ENCODE results near the gene NIN.
"Not testable (repeated sequence)": the region's sequence is repeated elsewhere in the genome, so short reads cannot be mapped to it uniquely, and the experiment has no call there.

The NIN gene

DNA sequence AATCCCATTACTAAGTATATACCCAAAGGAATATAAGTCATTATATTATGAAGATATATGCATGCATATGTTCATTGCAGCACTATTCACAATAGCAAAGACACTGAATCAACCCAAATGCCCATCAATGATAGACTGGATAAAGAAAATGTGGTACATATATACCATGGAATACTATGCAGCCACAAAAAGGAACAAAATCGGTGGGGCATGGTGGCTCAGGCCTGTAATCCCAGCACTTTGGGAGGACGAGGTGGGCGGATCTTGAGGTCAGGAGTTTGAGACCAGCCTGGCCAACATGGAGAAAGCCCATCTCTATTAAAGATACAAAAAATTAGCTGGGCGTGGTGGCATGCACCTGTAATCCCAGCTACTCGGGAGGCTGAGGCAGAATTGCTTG lies 15.4 kb downstream of the NIN start:
- DNase-seq = not testable (repeated sequence)

DNA sequence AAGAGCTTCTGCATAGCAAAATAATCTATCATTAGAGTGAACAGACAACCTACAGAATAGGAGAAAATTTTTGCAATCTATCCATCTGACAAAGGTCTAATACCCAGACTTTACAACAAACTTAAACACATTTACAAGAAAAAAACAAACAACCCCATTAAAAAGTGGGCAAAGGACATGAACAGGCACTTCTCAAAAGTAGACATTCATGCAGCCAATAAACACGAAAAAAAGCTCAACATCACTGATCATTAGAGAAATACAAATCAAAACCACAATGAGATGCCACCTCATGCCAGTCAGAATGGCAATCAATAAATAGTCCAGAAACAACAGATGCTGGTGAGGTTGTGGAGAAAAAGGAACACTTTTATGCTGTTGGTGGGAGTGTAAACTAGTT lies 15.9 kb downstream of the NIN start:
- not testable (repeated sequence) for DNase-seq

DNA sequence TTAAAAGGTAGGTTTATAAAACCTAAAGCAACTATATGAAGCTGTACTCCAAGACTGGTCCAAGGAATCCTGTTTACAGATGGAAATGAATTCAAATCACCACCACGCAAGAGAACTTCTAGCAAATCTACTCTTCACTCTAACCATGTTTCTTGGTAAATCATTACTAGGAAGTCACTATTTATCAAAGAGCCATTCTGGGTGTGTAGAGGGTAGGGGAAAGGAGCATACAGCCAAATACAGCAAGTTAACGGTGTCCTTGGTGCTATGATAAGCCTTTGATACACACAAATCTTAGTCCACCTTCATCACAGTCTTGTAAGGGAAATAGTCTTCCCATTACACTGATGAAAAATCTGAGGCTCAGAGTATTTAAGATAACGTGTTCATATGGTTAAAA lies 16.8 kb downstream of the NIN start:
- DNase-seq = no peak

DNA sequence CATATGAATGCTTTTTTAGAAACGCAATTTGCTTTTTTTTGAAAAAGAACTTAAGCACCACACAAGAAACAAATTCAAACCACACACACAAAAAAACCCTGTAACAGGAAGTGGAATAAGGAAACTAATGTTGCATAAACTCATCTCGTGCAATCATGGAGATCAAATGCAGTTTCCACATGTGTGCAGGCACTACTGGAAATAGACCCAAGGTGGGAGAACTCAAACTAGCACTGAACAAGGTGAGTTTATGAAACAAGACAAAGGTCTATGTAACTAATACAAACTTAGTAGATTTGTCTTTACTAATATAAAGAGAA lies 17.5 kb downstream of the NIN start:
- no peak for DNase-seq

DNA sequence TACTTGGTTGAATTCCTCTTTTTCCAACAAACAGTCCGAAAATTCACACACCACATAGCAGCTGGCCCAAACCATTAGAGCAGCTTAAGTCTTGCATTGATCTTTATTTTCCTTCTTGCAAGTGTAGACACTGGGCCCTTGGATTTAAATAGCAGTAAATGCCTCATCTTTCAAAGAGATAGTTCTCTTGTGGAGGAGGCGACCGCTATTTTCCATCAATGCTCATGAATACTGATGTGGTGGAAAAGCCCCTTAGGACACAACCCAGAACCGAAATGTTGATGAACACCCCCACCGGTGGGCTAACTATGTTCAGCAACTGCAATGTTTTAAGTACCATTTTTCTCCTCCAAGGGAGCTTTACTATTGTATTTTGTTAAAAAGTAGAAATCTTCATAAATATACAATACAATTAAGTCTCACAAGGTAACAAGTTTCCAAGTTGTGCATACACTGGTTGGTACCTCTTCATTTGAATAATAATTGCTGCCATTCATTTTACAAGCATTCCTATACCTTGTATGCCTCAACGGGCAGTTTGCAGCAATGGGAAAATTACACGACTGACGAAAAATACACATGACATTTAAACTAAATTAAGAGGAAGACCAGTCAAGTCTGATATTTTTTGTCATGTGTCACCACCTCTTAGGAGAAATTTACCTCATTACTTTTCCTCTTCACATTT lies 18.0 kb downstream of the NIN start:
- no peak for DNase-seq

DNA sequence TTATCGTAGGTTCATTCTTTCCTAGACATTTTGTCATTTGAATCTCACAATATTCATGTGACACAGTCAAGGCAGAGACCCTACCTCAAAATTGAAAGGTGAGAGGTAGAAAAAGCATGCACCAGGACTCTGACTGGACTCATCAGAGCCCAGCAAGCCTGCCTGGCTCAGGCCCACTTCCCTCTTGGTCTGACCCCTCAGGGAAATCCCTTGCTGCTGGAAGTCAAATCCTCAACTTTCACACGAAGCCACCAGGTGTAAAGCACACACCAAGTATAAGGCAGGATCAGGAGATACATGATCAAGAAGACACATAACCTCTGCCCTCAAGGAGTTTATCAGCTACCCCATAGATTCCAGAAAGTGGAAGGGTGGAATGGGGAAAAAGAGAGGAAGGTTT lies 18.8 kb downstream of the NIN start:
- DNase-seq = no peak

DNA sequence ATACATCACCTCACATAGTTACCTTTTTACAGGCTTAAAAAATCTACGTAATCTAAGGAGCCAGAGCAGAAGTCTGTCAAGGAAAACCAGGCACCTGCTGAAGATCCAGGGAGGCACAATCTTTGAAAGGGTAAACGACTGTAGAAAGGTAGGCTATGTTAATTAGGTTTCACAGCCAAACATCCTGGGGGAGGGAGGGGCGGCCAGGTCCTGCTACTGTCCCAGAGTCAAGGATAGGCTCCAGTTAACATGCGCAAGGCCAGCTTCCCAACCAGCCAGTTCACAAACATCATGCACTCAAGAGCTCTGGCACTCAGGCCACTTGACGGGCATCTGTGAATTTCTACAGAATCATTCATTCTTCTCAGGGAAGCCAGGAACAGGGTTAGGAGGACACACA lies 22.9 kb downstream of the NIN start:
- DNase-seq = no peak

DNA sequence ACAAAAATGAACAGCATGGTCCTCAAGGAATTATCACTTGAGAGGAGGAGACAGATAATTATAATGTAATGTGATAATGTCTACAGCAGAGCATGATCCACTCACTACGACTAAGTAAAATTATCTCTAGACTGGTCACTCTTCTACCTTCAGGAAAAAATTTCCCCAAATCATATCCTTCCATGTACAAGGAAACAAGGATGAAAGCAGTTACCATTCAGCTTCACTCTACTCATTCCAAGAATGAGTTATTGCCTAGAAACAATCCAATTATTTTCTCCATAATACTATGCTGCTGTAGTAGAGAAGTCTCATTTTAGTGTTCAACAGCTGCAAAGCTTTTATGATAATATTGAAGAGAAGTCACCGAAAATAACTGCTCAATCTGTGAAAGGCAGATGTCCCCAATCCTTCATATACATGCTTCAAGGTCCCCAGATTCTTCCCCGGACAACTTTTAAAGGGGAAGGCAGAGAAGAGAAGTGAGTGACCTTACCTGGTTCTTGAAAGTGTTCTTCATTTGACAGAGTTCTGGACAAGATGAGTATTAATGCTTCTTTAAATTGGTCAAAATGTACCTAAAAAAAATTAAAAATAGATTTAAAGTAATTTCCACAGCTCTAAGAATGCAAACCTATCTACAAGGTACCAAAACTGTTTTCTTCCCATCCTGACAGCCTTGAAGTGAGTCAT lies 24.6 kb downstream of the NIN start:
- peak; percentile 31 for DNase-seq

DNA sequence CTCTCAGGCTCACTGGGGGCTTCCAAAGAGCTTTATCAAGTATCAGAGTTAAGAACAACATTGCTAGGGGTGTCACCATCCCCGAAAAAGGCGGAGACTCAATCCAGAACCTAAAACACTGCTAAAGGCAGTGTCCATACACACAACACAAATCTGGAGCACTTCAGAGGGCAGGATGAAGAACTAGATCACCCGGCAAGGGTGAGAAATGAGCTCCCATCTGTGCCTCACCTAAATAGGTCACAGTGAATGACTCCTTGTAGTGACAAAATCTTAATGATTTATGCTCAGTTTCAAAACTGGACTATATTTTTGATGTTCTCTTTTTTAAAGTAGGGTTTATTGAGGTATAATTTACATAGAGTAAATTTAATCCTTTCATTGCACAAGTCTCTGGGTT lies 25.6 kb downstream of the NIN start:
- DNase-seq = no peak

DNA sequence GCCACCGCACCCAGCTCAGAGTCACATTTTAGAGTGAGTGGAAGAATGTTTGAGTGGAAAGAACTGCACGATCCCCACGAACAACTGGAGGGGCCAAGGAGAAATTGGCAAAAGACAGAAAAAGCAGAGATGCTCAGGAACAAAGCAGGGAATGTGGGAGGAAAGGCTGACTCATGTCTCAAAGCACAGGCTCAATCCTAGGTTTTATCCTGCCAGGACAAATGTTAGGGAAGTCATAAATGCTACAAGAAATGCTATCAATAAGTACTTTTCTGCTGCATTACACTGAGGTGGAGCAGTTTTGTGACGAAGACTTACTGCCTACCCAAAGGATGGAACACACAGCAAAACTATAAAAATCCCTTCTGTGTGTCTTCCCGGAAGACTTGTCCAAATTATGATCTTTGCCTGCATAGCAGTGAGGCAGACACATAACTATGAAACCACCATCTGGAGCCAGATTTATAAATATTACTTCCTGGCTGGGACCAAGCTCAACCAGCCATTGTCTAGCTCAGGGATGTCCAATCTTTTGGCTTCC lies 26.7 kb downstream of the NIN start:
- DNase-seq = peak; percentile 68

DNA sequence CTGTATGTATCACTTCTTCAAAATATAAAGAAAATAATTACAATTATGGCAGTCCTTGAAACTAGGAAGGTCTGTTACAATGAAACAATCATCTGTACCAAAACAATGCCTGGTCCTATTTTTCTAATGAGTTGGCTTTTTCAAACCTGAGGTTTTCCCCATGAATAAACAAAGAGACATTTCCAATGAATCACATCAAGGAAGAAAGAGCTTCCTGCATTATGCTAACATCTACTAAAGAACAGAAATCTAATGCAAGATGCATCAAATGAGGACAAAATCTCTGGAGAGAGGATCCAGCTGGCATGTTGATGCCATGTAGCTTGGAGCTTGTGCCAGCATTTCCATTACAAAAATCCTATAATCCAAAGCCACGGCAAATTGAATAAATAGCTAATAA lies 29.3 kb downstream of the NIN start:
- DNase-seq = peak; percentile 37

DNA sequence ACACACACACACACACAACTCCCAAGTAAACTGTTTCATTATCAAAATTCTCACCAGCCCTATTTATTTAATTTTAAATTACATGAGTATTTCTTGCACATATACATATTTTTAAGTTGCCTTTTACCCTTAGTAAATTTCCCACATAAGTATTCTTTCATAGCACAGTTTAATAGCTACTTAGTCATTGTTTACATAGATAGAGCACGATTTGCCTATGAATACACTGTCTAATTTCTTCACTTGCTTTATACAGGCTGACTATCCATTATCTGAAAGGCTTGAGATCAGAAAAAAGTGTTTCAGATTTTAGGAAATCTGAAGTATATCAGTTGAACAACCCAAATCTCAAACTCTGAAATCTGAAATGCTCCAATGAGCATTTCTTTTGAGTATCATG lies 30.9 kb downstream of the NIN start:
- peak; percentile 18 for DNase-seq

DNA sequence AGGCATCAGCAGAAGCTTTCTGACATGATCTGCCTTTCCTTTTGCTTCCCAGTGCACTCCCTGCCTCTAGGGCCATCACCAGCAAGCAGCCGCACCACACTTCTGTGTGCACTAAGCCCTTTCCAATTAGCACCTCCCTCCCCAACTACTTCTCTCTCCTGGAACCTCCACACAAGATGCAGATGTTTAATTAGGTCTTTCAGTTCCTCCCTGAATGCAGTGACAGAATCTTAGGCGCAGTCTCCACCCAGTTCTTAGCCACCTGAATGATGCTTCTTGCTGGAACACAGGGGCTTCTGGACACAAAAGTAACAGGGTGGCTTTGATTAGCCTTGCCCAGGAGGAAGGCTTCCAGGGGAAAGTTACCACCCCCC lies 32.9 kb downstream of the NIN start:
- DNase-seq = no peak

DNA sequence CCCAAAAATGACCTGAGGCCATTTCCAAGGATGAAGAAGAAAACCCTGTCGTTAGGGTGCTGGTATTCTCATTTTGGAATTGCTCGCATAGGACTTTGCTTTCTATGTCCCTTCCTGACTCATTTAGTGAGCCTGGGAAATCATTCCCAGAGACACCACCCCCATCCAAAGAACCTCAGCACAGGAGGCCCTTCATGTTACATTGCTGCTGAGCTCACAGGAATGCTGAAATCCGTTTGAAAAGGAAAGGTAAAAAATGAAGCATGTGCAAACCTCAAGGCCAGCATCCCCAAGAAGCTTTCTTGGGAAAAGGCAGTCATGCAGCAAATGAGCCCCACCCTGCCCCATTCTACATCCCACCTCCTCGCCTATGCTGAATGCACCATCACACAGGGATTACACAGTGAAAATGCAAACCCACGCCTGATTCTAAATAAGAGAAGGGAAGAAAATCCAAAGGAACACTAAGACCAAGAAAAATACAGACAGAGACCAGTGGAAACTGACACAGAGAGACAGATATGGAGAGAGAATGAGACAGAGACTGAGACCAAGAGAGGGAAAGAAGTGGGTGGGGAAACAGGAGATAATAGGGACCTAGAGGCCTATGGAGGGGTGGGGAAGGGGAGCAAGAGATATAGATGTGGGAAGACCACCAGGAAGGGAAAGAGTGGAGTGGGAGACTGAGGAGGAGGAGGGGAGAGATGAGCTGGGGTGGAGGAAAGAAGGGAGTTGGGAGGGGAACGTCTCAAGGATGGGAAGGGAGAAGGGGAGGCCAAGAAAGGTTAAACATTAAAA lies 33.5 kb downstream of the NIN start:
- no peak for DNase-seq

DNA sequence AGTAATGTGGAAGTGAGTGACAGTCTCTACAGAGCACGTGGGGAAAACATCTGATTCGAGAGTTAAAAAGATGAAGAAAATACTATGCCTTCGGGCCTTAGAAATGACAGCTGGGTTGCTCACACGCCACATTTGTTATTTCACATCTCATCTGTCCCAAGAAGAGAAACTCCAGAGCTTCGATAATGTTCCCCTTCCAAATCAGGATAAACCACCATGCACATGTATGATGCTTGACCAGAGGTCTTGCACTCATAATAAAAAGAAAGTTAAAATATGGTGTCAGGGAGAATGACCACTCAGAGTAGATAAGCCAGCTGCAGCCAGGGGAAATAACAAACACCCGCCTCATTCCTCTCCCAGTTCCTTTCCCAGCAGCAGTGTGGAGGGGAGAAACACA lies 34.6 kb downstream of the NIN start:
- no peak for DNase-seq

DNA sequence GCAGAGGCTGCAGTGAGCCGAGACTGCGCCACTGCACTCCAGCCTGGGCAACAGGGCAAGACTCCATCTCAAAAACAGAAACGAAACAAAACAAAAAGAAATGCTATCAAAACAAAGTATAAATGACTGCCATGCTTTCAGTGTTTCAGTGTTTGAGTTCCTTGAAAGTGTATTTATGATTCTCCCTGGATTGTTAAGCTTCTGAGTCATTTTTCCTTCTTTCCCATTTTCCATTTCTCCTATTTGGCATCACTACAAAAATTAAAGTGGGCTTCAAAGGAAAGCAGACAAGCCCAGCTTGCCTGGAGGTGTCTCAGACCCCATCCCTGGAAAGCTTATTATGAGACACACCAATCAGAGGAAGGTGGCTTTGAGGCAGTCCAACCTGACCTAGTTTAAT lies 35.1 kb downstream of the NIN start:
- DNase-seq = no peak

DNA sequence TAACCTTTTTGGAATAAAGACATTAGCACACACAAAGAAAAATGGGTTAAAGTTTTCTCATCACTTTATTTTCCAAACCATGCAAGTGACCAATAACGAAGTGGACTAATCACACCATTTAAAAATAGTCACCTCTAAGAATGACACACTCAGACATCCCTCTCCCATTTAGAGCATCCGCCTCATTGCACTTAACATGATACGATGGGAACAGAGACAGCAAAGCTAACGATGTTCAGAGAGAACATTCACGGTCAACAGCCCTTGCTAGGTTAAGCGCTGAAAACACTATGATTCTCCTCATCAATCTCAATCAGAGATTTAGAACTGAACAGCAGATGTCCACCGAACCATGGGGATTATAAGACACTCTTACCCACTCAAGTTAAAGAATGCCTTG lies 35.8 kb downstream of the NIN start:
- no peak for DNase-seq

DNA sequence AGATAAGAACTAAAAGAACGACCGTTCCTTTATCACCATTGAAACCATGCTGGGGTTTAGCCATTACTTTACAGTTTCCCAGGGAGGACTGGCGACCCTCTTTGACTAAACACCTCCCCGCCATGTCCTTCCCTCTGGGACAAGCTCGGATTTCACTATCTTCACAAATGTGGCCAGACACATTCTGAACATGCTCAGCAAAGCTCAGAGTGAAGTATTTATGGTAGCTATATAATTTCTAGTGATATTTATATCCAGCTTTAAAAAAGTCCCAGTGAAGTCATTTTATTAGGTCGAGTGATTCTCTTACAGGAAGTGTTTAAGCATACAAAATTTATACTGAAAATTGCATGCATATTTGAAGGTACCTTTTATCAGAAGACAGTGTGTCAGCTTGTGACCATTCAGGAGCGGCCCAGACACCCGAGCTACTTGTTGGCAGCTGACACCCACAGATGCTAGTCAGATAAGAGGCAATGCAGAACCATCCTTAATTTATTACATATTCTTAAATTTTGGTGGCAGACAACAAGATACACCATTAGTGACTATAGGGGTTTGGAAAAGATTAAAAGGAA lies 36.8 kb downstream of the NIN start:
- DNase-seq = no peak

DNA sequence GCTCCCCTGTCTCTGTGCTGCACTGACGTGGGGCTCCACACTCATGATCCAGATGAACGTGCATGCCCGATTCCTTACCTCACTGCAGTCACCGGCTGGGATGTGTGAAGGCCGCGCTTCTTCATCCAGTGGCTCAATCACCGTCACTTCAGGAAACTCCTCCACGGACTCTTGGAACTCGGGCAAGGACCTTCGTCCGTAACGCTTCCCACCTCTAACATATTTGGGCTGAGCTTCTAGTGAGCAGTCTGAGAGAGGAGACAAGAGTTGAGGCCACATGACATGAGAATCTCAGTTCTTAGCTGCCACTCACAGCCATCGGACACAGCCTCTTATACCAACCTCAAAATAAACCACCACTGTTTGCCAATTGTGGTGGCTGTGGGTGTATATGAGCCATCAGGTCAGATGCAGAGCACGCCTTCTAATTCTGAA lies 38.3 kb downstream of the NIN start:
- DNase-seq = no peak

DNA sequence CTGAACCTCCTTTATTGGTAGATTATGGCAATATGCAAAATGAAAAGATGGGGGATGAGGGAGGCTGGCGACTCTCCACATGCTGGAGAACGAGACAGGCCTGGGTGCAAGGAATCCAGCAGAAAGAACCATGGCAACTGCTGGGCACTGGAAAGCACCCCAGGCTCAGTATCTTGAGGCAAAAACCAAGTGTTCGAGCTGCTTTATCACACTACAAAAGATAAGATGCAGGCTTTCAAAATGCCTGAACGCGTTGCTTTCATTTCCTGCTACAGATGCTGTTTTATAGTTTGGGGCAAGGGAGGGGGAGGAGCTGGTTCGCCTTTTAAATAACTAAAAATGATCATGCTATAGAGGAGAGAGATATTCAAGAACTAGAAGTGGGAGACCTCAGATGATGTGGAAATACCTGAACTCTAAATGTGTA lies 38.9 kb downstream of the NIN start:
- no peak for DNase-seq

DNA sequence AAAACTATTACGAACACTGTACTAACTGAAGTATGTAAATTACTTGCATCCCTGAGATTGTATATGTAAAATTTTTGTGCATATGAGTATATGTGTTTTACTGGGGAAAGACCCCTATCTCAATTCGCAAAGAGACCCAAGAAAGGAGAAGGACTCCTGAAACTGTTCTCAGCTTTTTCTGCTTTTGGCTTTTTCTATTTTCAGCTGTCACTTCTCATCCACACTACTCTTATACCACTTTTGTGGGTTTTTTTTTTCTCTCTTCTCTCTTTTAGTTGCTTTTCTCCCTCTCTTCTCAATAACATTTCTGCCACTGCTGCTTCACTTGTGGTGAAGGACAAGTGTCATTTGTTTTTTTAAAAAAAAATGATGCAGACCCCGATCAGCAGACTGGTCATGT lies 39.8 kb downstream of the NIN start:
- no peak for DNase-seq

DNA sequence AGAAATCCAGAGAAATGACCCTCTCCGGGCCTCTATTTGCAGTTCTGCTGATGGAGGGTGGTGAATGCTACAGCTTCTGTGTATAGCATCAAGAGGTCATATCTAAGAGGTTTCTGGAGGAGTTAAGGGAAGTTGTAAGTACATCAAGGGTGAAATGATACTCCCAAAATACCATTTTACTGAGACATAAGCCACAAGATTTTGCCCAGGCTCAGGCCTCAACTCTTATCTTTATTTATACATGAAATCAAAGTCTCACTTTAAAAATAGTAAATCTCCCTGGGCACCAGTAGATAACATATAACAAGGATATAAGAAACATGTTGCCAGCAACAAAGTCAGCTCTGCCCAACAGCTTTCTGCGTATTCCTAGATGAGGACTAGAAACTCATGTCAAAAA lies 40.4 kb downstream of the NIN start:
- DNase-seq = no peak

DNA sequence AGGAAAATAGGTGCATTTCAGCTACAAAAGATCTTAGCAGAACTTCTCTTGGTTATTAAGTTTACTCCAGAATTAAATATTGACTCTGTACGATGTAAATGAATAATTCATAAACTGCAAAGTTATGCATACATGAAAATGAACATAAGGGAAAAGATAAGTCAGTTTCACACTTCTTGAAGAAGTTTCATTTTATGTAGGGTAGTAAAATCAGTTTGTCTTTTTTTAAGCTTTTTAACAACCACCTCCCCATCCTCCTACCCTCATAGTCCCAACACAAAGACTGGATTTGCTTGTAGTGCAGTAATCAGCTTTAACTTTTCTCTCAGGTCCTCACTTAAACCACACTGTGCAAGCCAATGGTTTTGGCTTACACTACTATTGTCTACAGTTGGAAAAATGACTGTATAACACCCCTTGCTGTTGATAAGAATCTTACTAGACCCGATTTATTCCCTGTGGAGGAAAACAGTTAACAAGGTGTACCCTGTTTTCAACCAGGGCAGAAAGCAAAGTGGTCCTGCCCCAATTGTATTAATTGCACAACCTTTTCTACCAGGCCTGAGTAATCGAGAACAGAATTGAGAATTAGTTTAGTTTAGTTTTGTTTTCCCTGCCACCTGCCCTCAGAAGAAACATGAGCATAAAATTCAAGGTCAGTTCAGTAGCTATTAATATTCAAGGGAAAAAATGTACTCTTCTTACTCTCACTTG lies 44.1 kb downstream of the NIN start:
- no peak for DNase-seq
